Suppressor macrophage treated with lipopolysaccharide for 1 hour (primary cell): ENCODE measurements around the gene NUDT7.

Experiments
- DNase-seq, 3 donors: peaks; one replicate each; pipeline ENCODE4 v3.0.0-alpha.2; 2020 to 2022

NUDT7 gene

DNA sequence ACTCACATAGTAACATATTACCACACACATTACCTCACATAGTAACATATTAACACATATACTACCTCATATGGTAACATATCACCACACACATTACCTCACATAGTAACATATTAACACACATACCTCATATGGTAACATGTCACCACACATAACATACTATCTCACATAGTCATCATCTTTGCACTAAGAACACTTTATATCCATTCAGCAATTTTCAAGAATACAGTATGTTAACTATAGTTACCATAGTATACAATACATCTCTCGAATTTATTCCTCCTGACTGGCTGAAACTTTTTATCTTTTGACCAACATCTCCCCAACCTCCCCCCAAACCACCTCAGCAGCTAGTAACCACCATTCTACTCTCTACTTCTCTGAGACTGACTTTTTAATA is 7.6 kb downstream of the NUDT7 start:
- no peak for DNase-seq

- peak; percentile 60 to 68 (median 64) for DNase-seq
These were observed 10.1 kb downstream of the NUDT7 start for GRCh38 chr16:77732241-77732946.

DNA sequence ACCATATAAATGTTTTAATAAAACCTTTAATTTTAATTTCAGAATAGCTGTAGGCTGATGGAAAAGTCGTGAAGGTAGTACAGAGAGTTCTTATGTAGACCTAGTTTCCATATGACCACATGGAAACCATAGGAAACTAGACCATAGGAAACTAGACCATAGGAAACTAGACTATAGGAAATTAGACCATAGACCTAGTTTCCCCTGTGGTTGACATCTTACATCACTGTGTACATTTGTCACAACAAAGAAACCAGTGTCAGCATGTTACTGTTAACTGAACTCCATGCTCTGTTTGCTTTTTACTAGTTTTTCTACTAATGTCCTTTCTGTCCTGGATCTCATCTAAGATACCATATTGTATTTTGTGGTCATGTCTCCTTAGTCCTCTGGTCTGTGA is 14.6 kb downstream of the NUDT7 start:
- peak in 1 of 3 donors; percentile 6 for DNase-seq

DNA sequence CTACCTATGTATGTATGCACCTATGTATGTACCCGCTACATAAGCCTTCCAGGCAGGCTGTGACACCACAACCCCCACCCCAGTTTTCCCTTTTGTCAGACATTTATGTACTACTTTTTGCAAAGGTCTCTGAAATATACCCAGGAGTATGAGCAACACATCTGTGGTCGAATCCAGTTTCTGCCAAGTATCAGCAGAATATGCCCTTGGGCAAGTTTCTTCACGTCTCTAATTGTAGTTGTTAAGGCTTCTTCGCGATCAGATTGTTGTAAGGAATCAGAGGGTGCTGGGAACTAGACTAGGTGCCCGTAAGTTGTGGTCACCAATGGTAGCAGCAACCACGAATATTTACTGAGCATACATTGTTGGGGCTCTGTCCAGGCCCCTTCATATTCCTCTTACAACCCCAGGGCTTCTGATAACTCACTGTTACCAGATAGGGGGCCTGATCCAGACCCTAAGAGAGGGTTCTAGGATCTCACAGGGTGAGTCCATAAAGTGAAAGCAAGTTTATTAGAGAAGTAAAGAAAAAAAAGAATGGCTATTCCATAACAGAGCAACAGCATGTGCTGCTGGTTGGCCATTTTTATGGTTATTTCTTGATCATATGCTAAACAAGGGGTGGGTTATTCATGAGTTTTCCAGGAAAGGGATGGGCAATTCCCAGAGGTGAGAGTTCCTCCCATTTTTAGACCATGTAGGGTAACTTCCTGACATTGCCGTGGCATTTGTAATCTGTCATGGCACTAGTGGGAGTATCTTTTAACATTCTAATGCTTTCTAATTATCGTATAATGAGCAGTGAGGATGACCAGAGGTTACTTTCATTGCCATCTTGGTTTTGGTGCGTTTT is 16.6 kb downstream of the NUDT7 start:
- DNase-seq = no peak

- no peak for DNase-seq
These were observed 17.2 kb downstream of the NUDT7 start for GRCh38 chr16:77739559-77739892.

- DNase-seq = no peak
These were observed 21.8 kb downstream of the NUDT7 start for GRCh38 chr16:77744141-77744540.

- DNase-seq = no peak
These were observed 23.7 kb downstream of the NUDT7 start for GRCh38 chr16:77745972-77746371.

DNA sequence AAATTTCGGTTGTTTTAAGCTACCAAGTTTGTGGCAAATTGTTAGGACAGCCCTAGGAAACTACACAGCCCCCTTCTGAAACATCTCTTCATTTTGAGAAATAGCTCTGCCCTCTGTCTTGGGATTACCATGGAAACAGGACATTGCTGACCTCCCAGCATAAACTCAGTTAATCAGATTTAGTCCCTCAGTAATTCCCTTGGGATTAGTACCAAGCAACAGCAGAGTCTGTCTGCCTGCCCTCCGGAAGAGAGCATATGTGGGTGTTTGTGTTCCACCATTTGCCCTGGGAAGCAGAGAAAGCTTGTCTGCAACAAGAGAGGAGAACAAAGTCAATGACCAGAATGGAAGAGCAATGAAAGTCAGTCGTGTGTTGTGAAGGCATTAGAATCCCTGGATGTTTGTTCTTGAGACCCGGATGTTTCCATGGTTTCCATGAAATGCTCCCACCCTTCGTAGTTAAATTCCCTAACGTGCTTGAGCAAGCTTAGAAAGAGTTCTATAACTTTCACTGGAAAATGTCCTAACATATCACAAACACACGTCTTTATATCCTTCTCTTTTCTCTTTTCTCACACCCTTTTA is 26.2 kb downstream of the NUDT7 start:
- DNase-seq = no peak

GRCh38 chr16:77749415-77749814 is 27.1 kb downstream of the NUDT7 start:
- no peak for DNase-seq

- DNase-seq = no peak
These were observed 35.7 kb downstream of the NUDT7 start for GRCh38 chr16:77758046-77758445.

DNA sequence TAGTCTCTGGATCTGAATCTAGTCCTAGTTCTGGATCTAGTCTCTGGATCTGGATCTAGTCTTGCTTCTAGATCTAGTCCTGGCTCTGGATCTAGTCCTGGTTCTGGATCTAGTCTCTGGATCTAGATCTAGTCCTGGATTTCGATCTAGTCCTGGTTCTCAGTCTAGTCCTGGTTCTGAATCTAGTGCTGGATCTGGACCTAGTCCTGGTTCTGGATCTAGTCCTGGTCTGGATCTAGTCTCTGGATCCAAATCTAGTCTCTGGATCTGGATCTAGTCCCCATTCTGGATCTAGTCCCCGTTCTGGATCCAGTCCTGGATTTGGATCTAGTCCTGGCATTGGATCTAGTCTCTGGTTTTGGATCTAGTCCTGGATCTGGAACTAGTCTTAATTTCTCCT is 36.2 kb downstream of the NUDT7 start:
- no peak for DNase-seq

GRCh38 chr16:77759201-77759600 is 36.9 kb downstream of the NUDT7 start:
- DNase-seq = no peak

DNA sequence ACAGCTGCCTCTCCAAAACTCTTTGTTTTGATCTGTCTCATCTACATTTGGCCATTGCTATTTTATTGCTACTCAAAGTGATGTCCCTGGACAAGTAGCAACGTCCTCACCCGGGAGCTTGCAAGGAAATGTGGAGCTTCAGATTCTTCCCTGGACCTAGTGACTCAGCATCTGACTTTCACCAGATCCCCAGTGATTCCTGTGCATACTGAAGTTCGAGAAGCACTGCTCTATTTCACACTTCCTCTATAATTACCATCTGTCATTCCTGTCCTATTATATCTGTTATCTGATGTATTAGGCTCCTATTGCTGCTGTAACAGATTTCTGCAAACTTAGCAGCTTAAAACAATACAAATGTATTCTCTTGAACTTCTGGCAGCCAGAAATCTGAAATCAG is 37.5 kb downstream of the NUDT7 start:
- DNase-seq = no peak

- DNase-seq = no peak
These were observed 38.5 kb downstream of the NUDT7 start for GRCh38 chr16:77760800-77761199.

GRCh38 chr16:77761204-77761603 is 38.9 kb downstream of the NUDT7 start:
- no peak for DNase-seq

DNA sequence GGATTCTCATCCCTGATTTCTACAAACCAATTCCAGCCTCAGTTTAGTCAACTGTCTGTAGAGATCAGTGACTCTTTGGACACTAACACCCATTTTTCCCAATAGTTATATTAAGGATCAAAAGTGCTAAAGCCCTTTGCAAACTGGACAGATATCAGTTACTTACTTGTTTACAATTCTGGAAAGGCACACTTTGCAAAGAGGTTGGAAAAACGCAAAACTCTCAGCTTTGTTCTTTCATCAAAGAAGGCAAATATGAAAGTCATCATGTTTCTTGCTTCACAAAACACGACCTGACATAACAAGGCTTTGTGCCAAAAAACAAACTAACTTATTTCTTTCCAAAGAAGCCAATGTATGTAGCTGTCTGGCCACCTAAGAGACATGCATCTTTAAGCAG is 39.9 kb downstream of the NUDT7 start:
- DNase-seq = no peak

- no peak for DNase-seq
These were observed 41.7 kb downstream of the NUDT7 start for GRCh38 chr16:77763994-77764393.

- DNase-seq = no peak
These were observed 44.9 kb downstream of the NUDT7 start for GRCh38 chr16:77767211-77767610.

GRCh38 chr16:77767826-77768225 is 45.5 kb downstream of the NUDT7 start:
- no peak for DNase-seq

DNA sequence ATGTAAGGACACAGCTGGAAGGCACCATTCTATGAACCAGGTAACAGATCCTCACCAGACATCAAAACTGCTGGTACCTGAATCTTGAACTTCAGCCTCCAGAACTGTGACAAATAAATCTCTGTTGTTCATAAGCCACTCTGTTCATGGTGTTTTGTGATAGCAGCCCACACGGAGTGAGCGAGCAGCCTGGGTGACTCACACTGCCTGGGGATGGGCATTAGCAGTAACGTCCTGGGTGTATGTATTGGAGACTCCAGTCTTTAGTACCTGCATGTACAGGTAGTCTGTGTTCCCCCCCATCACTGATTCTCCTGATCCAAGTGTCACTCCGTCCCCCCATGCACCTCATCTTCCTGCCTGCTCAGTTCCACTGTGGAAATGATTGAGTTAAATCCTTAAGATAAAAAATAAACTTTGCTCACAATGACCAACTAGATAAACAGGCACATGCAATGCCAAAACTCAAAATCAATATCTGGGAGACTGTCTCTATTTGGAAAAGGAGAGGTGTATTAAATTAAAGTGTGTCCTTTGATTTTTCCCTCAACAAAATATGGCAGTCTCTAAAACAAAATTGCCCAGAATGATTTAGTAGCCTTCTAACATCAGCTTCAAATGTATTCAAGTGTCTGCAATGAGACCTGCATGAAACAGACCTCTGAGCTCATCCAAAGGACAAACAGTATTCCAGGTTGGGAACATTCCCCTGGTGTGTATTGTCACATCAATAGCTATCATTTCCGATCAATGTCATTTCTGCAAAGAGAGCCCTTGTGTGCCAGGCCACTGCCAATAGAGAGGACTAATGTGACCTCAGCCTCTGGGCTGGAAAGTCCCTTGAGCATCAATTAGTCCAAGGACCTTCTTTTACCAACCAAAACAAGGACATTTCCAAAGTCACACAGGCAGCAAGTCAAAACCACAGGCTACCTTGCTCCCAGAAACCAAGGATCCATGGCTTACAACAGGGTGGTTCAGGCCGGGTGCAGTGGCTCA is 53.9 kb downstream of the NUDT7 start:
- DNase-seq = no peak

GRCh38 chr16:77777745-77778144 is 55.4 kb downstream of the NUDT7 start:
- no peak for DNase-seq

GRCh38 chr16:77780378-77780837 is 58.1 kb downstream of the NUDT7 start:
- DNase-seq = no peak

DNA sequence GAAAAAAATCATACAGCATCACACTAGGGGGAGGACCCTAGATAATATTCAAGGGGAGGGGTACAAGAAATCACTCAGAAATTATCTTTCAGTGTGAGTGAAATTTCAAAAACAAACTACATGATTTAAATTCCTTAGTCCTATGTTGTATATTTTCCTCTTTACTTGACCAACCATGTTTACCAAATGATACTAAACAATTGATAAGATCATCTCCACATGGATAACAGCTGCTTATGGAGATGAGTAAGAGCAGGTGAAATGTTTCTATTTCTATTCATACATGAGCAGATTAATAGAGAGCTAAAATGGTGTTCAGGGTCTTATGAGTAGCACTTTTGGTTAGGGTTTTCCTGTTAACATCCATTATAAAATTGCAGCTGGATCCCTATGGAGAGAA is 58.8 kb downstream of the NUDT7 start:
- no peak for DNase-seq
